ENCODE results near the gene SLC22A23.

SLC22A23 gene

DNA sequence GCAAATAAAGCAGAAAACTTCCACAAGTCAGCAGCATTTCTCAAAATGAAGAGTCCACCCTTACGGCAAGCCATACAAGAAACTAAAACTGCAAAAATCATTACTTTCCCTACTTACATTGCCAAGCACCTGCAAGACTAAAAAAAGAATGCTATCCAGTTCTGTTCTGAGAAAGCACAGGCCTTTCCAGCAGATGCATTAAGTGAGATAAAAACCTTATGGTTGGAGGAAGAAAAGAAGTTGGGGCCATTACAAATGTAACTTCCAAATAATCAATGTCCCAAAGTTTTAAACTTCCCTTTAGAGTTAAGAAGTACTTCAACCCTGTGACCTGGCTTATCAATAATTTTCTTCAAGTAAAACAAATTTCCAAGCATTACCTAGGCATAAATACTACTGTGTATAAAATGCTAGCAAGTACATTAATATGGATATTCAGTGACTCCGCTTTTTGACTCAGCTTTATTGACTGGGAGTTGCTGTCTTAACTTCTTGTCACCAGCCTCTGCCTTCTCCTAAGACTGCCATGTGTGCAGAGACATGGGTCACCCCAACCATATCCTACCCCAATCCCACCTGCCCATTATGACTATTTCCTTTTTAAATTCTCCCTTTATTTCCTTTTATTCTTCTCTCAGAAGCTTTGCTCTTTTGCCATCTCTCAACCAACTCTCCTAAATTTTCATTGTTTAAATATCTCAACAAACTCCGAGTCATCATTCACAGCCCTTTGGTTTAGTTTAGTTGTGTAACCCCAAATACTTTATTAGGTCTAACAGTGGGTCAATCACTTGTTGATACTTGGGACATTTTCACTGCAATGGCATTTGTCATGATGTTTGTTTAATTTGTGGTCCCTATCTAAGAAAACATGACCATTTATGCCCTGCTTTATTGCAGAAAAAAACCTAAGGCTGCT is 49.7 kb downstream of the SLC22A23 start:
- no peak overlapping the region for H2AFZ ChIP-seq (ENCODE audit: low read depth, low read length)
- no peaks in the 10 kb centered on the region for H3K9me3 ChIP-seq (ENCODE audit: control insufficient read depth, low read length)
- H2BK12ac ChIP-seq (ENCODE audit: low read length in 2 of 2): no peak overlapping the region
- no peak overlapping the region for H3K4me3 ChIP-seq (ENCODE audit: insufficient read depth in 1 of 2, low read depth in 1 of 2, low read length in 2 of 2)
- WGBS: 97% methylated on average over 3 of the region's 3 CpGs
- no peak overlapping the region for H3K14ac ChIP-seq (ENCODE audit: low read length in 2 of 2)
- H2AK5ac ChIP-seq (ENCODE audit: low read length, severe bottlenecking): no peak overlapping the region
- peaks cover 13% of the 10 kb centered on the region for H3K4me1 ChIP-seq (ENCODE audit: control insufficient read depth, insufficient read depth, low read depth, low read length)
- H3K4ac ChIP-seq (ENCODE audit: low read depth in 1 of 2, low read length in 2 of 2): no peak overlapping the region
- H2BK5ac ChIP-seq (ENCODE audit: low read depth, low read length, poor library complexity, severe bottlenecking): no peak overlapping the region
- no peak for DNase-seq
- H3K18ac ChIP-seq (ENCODE audit: low read depth in 1 of 2, low read length in 2 of 2): no peak overlapping the region
- no peaks in the 10 kb centered on the region for H3K79me1 ChIP-seq (replicated peaks; ENCODE audit: low read length, poor library complexity, severe bottlenecking)
- H3K27ac ChIP-seq (ENCODE audit: low read length, poor library complexity, severe bottlenecking): no peak overlapping the region
- H3K36me3 ChIP-seq (ENCODE audit: control insufficient read depth in 1 of 2, insufficient read depth in 2 of 2, low read depth in 1 of 2, low read length in 2 of 2): peaks cover 0 to 28% of the 10 kb centered on the region in 2 experiments
- no peak overlapping the region for H2BK15ac ChIP-seq (ENCODE audit: low read depth, poor library complexity, severe bottlenecking)
- peak overlapping the region; percentile 59 for H3K9ac ChIP-seq (ENCODE audit: low read length)
- no peak overlapping the region for H4K91ac ChIP-seq (ENCODE audit: low read length)
- no peak overlapping the region for H3K23ac ChIP-seq (ENCODE audit: low read length in 2 of 2)
- no peaks in the 10 kb centered on the region for H3K27me3 ChIP-seq (ENCODE audit: control insufficient read depth in 1 of 2, insufficient read depth in 1 of 2, low read length in 2 of 2)
- no peak overlapping the region for H4K8ac ChIP-seq (ENCODE audit: low read length)
- H2BK120ac ChIP-seq (ENCODE audit: low read depth, low read length): no peak overlapping the region
- no peak overlapping the region for H3K4me2 ChIP-seq (ENCODE audit: low read length, poor library complexity, severe bottlenecking)

DNA sequence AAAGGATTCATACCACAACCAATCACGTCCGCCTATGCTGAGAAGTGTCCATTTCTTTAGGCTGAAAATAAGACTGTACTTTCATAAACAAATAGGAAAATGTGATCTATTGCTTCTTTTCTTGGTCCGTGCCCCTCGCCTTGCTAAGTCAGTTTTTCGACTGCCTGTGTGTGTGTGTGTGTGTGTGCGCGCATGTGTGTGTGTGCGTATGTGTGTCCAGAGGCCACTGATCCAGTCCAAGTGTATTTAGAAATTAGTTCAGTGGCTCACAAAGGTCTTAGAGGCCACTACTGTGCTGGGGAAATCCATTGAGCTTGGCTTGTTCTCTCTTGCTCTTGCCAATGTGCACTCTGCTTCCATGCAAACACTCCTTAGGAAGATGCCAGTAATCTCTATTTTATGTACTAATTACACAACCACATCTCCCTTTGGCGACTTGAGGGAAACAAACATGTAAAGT is 50.5 kb downstream of the SLC22A23 start:
- H2BK120ac ChIP-seq (ENCODE audit: low read depth, low read length): no peak overlapping the region
- H3K4me2 ChIP-seq (ENCODE audit: low read length, poor library complexity, severe bottlenecking): no peak overlapping the region
- no peak overlapping the region for H3K4ac ChIP-seq (ENCODE audit: low read depth in 1 of 2, low read length in 2 of 2)
- H3K36me3 ChIP-seq (ENCODE audit: control insufficient read depth in 1 of 2, insufficient read depth in 2 of 2, low read depth in 1 of 2, low read length in 2 of 2): peaks cover 0 to 22% of the 10 kb centered on the region in 2 experiments
- peak overlapping the region; percentile 59 for H3K9ac ChIP-seq (ENCODE audit: low read length)
- no peaks in the 10 kb centered on the region for H3K9me3 ChIP-seq (ENCODE audit: control insufficient read depth, low read length)
- no peak overlapping the region for H2BK5ac ChIP-seq (ENCODE audit: low read depth, low read length, poor library complexity, severe bottlenecking)
- no peak overlapping the region for H3K18ac ChIP-seq (ENCODE audit: low read depth in 1 of 2, low read length in 2 of 2)
- H3K23ac ChIP-seq (ENCODE audit: low read length in 2 of 2): no peak overlapping the region
- H4K8ac ChIP-seq (ENCODE audit: low read length): no peak overlapping the region
- no peaks in the 10 kb centered on the region for H3K79me1 ChIP-seq (replicated peaks; ENCODE audit: low read length, poor library complexity, severe bottlenecking)
- no peak overlapping the region for H4K91ac ChIP-seq (ENCODE audit: low read length)
- H3K27ac ChIP-seq (ENCODE audit: low read length, poor library complexity, severe bottlenecking): no peak overlapping the region
- H2BK12ac ChIP-seq (ENCODE audit: low read length in 2 of 2): no peak overlapping the region
- H3K4me1 ChIP-seq (ENCODE audit: control insufficient read depth, insufficient read depth, low read depth, low read length): peaks cover 13% of the 10 kb centered on the region
- no peak overlapping the region for H2BK15ac ChIP-seq (ENCODE audit: low read depth, poor library complexity, severe bottlenecking)
- H3K14ac ChIP-seq (ENCODE audit: low read length in 2 of 2): no peak overlapping the region
- H3K4me3 ChIP-seq (ENCODE audit: insufficient read depth in 1 of 2, low read depth in 1 of 2, low read length in 2 of 2): peak overlapping the region in 1 of 2 experiments; percentile 28
- WGBS: 75% methylated on average over 8 of the region's 9 CpGs
- no peak for DNase-seq
- H2AFZ ChIP-seq (ENCODE audit: low read depth, low read length): no peak overlapping the region
- no peaks in the 10 kb centered on the region for H3K27me3 ChIP-seq (ENCODE audit: control insufficient read depth in 1 of 2, insufficient read depth in 1 of 2, low read length in 2 of 2)
- H2AK5ac ChIP-seq (ENCODE audit: low read length, severe bottlenecking): no peak overlapping the region

DNA sequence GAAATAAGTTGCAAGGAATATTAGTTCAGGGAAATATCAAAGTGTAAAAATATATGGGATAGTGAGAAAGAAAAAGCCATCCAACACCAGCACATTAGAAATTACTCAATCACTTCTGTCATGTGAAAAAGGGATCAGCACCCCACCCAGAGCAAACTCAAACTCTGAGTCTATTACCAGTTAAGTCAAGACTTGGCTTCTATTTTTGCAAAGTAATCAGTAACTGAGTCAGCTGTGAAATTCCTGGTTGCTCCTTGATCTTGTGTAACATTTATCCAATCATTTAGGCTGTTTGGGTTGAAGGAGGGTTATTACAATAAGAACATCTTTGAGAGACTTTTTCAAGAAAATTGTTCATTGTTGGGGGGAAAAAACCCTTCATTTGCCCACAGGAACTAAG is 51.2 kb downstream of the SLC22A23 start:
- Histone ChIP-seq H4K8ac (ENCODE audit: low read length) (no peak overlapping the region), H3K27me3 (ENCODE audit: control insufficient read depth in 1 of 2, insufficient read depth in 1 of 2, low read length in 2 of 2) (no peaks in the 10 kb centered on the region), H3K27ac (ENCODE audit: low read length, poor library complexity, severe bottlenecking) (no peak overlapping the region), H3K14ac (ENCODE audit: low read length in 2 of 2) (no peak overlapping the region), H3K9me3 (ENCODE audit: control insufficient read depth, low read length) (no peaks in the 10 kb centered on the region), H3K4ac (ENCODE audit: low read depth in 1 of 2, low read length in 2 of 2) (no peak overlapping the region), H2BK5ac (ENCODE audit: low read depth, low read length, poor library complexity, severe bottlenecking) (no peak overlapping the region), H3K79me1 (replicated peaks; ENCODE audit: low read length, poor library complexity, severe bottlenecking) (no peaks in the 10 kb centered on the region), H3K9ac (ENCODE audit: low read length) (peak overlapping the region; percentile 59), H2BK120ac (ENCODE audit: low read depth, low read length) (no peak overlapping the region), H2BK12ac (ENCODE audit: low read length in 2 of 2) (no peak overlapping the region), H3K4me3 (ENCODE audit: insufficient read depth in 1 of 2, low read depth in 1 of 2, low read length in 2 of 2) (peak overlapping the region in 1 of 2 experiments; percentile 28), H2AK5ac (ENCODE audit: low read length, severe bottlenecking) (no peak overlapping the region), H3K18ac (ENCODE audit: low read depth in 1 of 2, low read length in 2 of 2) (no peak overlapping the region), H3K4me2 (ENCODE audit: low read length, poor library complexity, severe bottlenecking) (no peak overlapping the region), H3K4me1 (ENCODE audit: control insufficient read depth, insufficient read depth, low read depth, low read length) (peaks cover 13% of the 10 kb centered on the region), H4K91ac (ENCODE audit: low read length) (no peak overlapping the region), H2AFZ (ENCODE audit: low read depth, low read length) (no peak overlapping the region), H3K23ac (ENCODE audit: low read length in 2 of 2) (no peak overlapping the region), H3K36me3 (ENCODE audit: control insufficient read depth in 1 of 2, insufficient read depth in 2 of 2, low read depth in 1 of 2, low read length in 2 of 2) (peaks cover 0 to 24% of the 10 kb centered on the region in 2 experiments), H2BK15ac (ENCODE audit: low read depth, poor library complexity, severe bottlenecking) (no peak overlapping the region)
- peak; percentile 13 for DNase-seq

DNA sequence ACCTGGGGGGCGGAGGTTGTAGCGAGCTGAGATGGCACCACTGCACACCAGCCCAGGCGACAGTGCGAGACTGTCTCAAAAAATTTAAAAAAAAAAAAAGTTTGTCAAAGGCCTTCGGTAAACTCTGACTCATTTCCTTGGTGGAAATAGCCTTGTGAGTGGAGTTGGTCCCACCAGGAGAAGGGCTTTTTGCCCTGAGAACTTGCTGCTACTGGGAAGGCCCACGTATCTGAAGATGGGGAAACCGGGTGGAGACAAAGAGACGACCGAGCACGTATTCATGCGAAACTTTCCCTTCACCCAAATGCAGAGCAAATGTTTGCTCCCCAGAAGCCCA is 51.7 kb downstream of the SLC22A23 start:
- H3K4ac ChIP-seq (ENCODE audit: low read depth in 1 of 2, low read length in 2 of 2): no peak overlapping the region
- H3K4me2 ChIP-seq (ENCODE audit: low read length, poor library complexity, severe bottlenecking): no peak overlapping the region
- no peak overlapping the region for H3K4me3 ChIP-seq (ENCODE audit: insufficient read depth in 1 of 2, low read depth in 1 of 2, low read length in 2 of 2)
- H2AFZ ChIP-seq (ENCODE audit: low read depth, low read length): no peak overlapping the region
- no peak overlapping the region for H3K23ac ChIP-seq (ENCODE audit: low read length in 2 of 2)
- no peak overlapping the region for H2AK5ac ChIP-seq (ENCODE audit: low read length, severe bottlenecking)
- no peak overlapping the region for H2BK12ac ChIP-seq (ENCODE audit: low read length in 2 of 2)
- WGBS: 91% methylated on average over 11 of the region's 11 CpGs
- no peak overlapping the region for H3K27ac ChIP-seq (ENCODE audit: low read length, poor library complexity, severe bottlenecking)
- peak overlapping the region; percentile 16 for H3K9ac ChIP-seq (ENCODE audit: low read length)
- no peak overlapping the region for H2BK15ac ChIP-seq (ENCODE audit: low read depth, poor library complexity, severe bottlenecking)
- H3K27me3 ChIP-seq (ENCODE audit: control insufficient read depth in 1 of 2, insufficient read depth in 1 of 2, low read length in 2 of 2): no peaks in the 10 kb centered on the region
- H3K14ac ChIP-seq (ENCODE audit: low read length in 2 of 2): no peak overlapping the region
- no peak overlapping the region for H3K18ac ChIP-seq (ENCODE audit: low read depth in 1 of 2, low read length in 2 of 2)
- no peak for DNase-seq
- H4K91ac ChIP-seq (ENCODE audit: low read length): no peak overlapping the region
- no peaks in the 10 kb centered on the region for H3K79me1 ChIP-seq (replicated peaks; ENCODE audit: low read length, poor library complexity, severe bottlenecking)
- no peak overlapping the region for H2BK120ac ChIP-seq (ENCODE audit: low read depth, low read length)
- H3K9me3 ChIP-seq (ENCODE audit: control insufficient read depth, low read length): no peaks in the 10 kb centered on the region
- H3K36me3 ChIP-seq (ENCODE audit: control insufficient read depth in 1 of 2, insufficient read depth in 2 of 2, low read depth in 1 of 2, low read length in 2 of 2): peaks cover 0 to 28% of the 10 kb centered on the region in 2 experiments
- H2BK5ac ChIP-seq (ENCODE audit: low read depth, low read length, poor library complexity, severe bottlenecking): no peak overlapping the region
- peaks cover 13% of the 10 kb centered on the region for H3K4me1 ChIP-seq (ENCODE audit: control insufficient read depth, insufficient read depth, low read depth, low read length)
- no peak overlapping the region for H4K8ac ChIP-seq (ENCODE audit: low read length)

Measured in mesenchymal stem cell (in vitro differentiated cells and primary cell).